Suppressor macrophage treated with lipopolysaccharide for 1 hour (primary cell): ENCODE results near the gene GDAP2.
A peak's percentile ranks its signal among the peaks of the same experiment; 100 is the strongest.
"Not testable (repeated sequence)": the region's sequence is repeated elsewhere in the genome, so short reads cannot be mapped to it uniquely, and the experiment has no call there.

Source experiments
- DNase-seq, 3 donors: peaks; one replicate each; pipeline ENCODE4 v3.0.0-alpha.2; 2020 to 2022

The GDAP2 gene, protein sequence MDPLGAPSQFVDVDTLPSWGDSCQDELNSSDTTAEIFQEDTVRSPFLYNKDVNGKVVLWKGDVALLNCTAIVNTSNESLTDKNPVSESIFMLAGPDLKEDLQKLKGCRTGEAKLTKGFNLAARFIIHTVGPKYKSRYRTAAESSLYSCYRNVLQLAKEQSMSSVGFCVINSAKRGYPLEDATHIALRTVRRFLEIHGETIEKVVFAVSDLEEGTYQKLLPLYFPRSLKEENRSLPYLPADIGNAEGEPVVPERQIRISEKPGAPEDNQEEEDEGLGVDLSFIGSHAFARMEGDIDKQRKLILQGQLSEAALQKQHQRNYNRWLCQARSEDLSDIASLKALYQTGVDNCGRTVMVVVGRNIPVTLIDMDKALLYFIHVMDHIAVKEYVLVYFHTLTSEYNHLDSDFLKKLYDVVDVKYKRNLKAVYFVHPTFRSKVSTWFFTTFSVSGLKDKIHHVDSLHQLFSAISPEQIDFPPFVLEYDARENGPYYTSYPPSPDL

DNA sequence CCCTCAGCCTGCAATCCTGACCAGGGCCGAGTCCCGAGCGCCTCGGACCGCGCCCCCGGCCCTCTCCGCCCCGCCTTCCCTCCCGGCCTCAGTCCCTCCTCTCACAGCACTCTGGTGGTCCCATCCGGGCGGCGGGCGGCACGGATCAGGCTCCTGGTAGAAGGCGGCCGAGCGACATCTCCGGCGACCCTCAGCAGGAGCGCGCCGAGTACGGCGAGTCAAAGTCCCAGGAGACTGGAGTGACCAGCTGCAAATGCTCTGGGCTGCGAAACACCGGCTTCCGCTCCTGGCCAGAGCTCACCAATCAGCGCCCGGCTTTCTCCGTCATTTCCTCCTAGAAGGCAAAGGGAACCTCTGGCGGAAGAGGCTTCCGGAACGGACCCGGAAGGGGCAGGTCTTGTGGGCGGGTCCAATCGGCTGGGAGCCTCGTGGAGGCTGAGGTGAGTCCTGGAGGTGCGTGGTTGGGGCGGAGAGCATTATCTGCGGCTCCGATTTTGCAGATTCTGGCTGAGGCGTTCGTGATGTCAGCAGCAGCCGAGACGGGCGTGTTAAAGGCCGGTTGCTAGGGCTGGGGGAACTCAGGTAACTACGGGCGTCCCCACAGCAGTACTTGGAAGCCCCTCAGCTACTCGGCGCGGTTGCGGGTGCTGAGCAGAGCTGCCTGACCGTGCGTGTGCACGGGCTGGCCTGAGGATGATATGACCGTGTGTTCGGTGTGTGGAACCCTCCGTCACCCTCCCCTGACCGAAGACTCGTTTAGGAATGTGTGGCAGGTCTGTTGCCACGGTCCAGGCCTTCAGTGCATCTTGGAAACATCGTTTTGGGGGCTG lies at the start of gene GDAP2, which contains the start of gene WDR3:
GDAP2 (minus strand) TSS at position 279 of the 830 bp plus-strand sequence. CDS start 9,264 bp downstream, outside the sequence.
WDR3 (plus strand) TSS at position 397 of the 830 bp plus-strand sequence. CDS start 3,581 bp downstream, outside the sequence.
- peak; percentile 97 to 98 (median 98) for DNase-seq

DNA sequence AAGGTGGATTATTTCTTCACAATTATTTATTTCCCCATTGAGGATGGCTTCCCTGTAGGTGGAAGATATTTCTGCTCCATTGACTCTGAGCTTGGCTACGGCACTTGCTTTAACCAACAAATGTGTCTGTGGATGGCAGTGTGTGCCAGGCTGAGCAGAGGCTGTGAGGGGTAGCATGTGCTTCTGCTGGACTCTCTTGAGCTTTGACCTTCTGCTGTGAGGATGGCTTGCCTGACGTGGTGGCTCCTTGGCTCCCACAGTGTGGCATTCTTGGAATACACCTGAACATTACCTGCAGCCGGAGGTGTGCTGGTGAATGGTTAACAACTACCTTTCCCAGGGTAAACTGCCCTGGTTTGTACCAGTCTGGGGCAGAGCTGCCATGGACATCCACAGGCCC lies 47.0 kb upstream of the GDAP2 start:
- no peak for DNase-seq

DNA sequence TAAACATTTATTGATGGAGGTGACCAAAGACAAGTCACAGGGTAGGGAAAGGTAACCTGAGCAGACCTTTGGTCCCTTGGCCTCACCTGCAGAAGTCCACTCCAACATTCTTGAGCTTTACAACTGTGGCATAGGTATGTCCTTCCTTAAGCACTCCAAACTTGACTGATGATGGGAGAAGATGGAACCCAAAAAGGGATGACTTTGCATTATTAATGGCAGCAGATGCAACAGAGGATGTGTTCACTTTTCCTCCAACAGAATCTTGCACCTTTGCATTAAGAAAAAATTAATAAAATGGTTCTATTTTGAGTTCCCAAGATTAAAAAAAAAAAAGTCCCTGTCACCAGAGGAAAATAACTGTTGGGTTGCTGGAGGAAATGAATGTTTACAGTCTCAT lies 42.4 kb upstream of the GDAP2 start:
- no peak for DNase-seq

DNA sequence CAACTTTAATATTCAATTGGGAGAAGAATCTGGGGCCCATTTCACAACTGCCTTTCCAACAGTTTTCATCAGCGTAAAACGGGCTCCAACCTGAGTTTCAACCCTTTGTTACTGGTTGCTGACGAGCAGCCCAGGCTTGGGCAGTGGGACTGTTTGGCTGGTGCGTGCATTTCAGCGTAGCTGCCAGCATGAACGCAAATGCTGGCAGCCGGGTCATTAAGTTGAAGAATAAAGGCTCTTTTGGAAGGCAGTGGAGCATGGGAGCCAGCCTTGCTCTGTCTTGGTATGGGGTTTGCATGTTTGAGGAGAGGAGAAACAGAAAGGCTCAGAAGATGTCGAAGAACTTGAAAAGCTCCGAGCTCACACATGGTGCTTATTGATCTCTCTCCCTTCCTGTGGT lies 40.8 kb upstream of the GDAP2 start:
- DNase-seq, result no peak

DNA sequence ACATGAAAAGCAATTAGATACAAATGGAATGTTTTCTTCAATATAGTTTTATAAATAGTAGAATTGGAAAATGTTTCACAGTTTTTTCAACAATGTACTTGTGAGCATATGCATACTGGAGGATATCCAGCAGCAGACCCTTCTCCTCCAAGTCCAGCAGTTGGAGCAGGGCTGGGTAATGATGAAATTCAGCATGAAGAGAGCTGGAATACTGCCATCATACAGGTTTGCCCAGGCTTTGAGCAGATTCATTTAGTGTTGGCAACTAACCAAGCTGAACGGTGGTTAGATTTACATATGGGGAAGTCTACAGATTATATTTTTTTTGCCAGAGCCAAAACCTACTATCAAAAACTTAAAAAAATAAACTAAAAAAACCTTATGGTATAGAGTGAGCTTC lies 38.5 kb upstream of the GDAP2 start:
- no peak for DNase-seq

DNA sequence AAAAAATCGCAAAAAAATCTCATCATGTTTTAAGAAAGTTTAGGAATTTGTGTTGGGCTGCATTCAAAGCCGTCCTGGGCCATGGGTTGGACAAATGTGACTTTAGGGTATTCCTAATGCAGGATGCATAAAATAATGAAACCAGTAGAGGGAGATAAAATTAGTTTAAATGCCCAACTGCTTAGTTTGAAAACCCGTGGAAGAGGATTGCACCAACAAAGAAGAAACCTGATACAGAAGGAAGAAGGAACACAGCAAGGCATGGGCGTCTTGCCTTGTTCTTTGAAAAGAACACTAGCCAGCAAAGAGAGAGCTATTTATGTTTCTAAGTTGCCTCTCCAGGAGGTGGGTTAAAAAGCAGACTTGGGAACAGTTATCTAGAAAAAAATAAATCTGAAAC lies 38.1 kb upstream of the GDAP2 start:
- peak in 2 of 3 donors; percentile 0 to 5 for DNase-seq

DNA sequence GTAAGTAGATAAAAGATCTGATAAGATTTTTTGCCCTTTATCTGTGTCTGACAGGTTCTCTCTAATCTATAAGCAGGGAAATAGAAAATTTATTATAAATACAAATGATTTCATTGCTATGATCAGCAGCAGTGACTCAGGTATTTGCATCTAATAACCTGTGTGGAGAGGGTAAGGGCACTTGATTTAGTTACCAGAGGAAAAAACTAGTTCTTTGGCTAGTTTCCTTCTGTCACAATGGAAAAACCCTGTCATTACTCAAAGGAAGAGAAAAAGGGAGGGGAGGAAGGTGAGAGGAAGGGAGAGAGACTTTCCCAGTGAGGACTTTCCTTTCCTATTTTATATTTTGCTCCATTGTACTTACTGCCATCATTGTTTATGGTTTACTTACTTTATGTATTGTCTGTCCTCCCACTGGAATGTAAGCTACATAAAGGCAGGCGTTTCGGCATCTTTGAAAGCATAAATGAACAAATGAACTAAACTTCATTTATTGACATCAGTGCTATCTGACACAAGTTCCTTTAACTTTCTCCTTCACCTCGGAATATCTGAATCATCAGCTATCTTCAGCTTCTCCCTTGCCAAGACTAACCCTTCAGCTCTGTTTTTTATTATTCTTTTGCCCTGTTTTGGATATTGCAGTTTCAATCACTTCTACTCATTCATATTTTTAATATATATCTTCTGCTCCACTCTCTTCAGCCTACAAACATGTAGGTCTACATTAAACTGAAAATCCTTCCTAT lies 35.0 kb upstream of the GDAP2 start:
- DNase-seq, result peak in 1 of 3 donors; percentile 1

DNA sequence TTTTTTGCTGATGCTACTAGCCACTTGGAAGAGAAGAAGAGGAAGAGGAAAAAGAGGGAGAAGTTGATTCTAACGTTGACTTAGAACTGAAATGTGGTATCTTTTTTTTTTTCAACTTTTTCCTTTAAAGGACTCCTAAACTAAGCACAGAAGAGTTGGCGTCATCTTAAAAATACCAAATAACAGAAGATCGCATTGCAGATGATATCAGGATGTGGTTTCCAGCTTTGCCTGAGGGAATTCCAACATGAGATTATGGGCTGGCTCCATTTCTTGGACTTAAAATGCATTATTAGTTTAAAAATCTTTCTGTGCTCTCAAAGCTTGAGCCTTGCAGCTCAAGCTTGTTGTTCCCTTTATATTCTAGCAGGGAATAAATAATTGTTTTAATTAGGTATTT lies 29.9 kb upstream of the GDAP2 start:
- DNase-seq, result no peak

DNA sequence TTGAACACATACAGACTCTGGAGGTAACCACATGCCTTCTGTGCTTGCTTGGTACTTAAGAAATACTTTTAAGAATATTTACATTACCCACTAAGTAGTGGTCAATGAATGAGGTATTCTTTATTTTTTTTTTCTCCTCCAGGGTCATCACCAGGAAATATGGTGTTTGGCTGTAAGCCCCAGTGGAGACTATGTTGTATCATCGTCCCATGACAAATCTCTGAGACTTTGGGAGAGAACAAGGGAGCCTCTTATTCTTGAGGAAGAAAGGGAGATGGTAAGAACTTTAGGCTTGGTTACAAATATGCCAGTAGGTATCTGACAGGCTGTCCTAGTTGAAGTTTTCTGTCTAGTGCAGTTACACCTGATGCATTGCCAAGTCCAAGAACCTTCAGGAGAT lies 23.0 kb upstream of the GDAP2 start:
- no peak for DNase-seq

DNA sequence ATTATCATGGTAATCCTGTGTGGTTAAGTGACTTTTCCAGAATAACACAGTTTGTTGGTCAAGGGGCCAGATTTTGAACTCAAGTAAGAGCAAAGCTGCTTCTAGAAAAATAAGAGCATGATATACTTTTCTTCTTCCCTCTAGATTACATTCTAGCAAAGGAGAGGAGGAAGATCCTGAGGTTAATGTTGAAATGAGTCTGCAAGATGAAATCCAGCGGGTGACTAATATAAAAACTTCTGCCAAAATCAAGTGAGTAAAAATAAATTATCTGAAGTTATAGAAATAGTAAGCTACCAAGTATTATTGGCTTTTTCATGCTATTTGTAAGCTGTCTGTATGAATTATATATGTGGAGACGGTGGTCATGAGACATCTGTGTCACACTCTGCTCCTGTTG lies 12.9 kb upstream of the GDAP2 start:
- no peak for DNase-seq

DNA sequence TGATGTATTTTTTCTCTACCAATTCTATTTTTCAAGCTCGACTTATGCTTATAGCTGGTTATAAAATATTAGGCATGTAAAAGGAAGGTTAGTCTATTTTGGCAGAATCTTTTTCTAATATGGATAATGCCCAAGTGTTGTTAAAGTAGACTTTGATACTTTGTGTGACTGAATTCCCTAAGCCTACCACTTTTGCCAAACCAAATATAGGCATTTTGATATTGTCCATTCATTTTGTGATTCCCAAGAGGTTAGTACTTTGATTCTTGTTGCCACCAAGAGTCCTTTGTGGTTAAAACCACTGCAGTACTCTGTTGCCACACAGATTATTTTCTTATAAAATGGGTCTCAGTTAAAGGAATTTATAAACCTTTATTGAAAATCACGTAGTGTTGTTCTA lies 4.3 kb upstream of the GDAP2 start:
- DNase-seq, result no peak

DNA sequence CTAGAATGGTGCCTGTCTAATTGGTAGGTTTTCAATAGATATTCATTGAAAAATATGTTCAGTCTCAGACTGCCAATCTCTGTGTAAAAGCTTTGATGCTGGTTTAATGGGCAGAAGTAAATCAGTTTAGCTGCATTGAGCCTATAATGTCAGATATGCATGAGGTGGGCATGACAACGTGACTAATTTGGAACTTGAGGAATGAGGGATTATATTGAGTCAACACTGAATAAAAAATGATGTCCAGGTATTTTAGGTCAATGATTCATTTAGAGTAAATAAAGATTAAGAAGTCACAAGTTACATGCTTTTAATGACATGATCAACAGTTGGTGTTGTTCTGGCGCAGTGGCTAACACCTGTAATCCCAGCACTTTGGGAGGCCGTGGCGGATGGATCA lies 3.2 kb upstream of the GDAP2 start:
- DNase-seq, result no peak

DNA sequence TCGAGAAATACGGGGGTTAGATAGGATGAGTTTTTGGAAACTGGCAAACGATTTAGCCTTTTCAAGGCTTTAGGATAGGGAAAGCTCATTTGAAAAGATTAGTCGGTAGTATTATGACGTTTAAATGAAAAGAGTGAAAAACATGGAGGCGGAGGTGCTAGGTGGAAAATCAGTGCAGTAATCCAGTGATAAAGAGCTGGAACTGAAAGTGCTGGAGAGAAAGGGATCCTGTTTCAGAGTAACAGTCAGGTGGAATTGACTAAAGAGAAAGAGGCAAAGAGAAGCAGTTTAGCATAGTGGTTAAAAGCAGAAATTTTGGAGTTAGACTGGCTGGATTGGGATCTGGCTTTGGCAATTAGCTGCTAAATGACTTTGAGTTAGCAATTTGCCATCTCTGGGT lies 1.1 kb upstream of the GDAP2 start:
- DNase-seq, result peak; percentile 17 to 40 (median 27)

DNA sequence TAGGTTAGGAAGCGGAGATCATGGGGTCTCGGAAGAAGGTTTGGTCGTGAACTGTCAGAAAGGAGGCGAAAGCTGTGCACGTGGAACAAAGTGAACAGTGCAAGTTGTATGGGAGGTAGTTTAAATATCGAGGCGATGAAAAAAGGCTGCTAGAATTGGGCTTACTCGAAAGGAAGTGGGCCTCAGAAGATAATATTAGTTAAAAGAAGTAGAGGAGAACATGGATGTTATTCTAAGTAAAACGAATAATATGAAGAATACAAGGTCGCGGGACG lies 689 bp upstream of the GDAP2 start:
- DNase-seq, result peak in 2 of 3 donors; percentile 2 to 5

DNA sequence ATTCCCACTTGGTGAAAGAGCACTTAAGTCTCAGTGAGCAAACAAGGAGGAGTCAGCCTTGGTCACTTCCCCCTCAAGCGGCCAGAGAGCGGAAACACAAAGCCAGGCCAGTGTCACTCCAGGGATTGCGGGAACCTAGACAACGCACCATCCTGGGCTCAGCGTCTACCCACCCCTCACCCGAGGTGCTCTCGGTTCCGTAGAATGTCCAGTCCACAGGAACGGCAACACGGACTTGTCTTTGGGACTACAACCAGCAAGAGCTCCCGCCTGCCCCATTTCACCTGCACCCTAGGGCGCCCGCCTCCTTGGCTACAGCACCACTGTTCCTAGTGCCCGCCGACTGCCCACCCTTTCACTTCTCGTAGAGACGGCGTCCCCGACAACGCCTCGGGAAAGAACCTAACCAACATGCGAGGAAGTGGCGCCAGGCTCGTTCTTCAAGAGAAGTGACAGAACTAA lies 509 bp downstream of the GDAP2 start:
- DNase-seq, result peak; percentile 79 to 82 (median 79)

DNA sequence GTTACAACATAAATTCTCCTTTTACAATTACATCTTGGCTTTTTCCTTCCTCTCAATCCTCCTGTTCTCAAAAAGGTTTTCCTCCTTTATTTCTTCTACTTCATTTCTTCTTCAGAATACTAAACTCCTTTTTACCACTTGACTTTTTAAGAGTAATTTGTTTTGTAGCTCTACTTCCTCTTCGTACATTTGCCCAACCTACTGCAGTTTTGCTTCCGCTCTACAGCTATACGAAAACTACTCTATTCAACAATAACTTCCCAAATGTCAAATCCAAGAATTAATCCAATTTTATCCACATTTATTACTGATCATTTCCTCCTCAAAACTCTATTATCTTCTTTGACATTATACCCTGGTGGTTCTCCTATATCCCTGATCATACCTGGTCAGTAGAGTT lies 3.4 kb downstream of the GDAP2 start:
- DNase-seq, result peak; percentile 32 to 60 (median 57)

DNA sequence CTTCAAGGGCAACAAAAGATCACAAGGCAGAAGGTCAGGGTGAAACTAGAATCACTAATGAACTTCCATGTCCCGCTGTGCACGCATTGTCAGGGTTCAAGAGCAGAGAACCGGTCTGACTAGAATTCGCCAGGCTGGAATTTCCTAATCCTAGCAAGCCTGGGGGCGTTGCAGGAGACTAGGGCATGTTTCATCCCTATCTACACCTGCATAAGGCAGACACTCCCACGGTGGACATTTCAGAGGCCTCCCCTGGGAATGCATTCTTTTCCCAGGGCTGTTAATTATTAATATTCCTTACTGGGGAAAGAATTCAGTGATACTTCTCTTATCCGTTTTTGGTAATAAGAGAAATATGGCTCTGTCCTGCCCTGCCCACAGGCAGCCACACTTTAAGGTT lies 6.7 kb downstream of the GDAP2 start:
- not testable (repeated sequence) for DNase-seq

DNA sequence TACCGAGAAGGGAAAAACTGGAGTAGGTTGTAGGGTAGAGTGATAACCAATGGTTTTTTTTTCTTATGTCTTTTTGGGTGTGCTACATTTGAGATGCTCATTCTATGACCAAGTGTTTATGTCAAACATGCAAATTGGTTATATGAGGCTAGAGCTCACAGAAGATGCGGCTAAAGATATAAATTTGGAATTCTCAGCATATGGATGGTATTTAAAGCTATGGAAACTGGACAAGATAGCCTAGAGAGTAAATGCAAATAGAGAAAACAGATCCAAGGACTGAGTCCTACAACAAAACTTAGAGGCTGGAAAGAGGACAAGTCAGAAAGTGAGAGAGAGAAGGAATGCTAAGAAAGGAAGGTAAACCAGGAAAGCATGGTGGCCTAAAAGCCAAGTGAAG lies 7.4 kb downstream of the GDAP2 start:
- no peak for DNase-seq

DNA sequence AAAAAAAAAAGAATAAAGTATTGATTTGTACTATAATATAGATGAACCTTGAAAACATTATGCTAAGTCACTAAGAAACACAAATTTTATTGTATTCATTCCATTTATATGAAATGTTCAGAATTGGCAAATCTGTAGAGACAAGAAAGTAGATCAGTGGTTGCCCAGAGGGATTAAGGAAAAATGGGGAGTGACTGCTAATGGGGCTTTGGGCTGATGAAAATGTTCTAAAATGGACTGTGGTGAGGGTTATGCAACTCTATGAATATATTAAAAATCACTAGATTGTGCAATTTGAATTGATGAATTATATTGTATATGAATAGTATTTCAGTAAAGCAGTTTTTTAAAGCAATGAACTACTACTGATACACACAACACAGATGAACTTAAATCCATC lies 10.0 kb downstream of the GDAP2 start:
- DNase-seq, result no peak

DNA sequence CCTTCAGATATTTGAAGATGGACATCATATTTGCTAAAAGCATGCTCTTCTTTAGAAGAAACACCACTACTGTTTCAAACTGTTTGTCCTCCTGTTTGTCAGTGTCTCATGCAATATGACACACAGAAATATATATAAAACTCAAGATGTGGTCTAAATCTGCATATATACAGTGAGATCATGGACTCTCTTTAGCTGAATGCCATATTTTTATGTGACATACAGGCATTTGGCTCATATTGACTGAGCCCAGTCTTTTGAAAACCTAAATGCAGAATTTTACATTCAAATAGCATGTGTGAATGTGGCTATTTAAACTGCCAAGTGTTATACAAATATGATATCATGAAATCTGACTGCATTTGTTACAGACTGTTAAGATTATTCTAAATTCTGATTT lies 18.4 kb downstream of the GDAP2 start:
- DNase-seq, result no peak

DNA sequence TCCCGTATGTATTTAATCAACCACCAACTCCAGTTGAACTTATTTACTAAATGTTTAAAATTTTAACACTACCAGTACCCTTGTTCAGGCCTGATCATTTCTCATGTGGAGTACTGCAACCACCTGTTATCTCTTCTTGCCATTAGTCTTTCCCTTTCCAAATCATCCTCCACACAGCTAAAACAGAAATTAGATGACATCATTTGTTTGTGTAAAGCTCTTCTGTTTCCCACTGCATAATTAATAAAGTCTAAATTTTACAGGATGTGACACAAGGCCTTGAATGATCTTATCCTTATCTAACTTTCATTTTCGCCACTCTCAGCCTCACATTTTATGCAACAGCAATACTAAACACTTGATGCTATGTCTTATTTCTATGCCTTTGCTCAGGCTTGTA lies 24.4 kb downstream of the GDAP2 start:
- no peak for DNase-seq

DNA sequence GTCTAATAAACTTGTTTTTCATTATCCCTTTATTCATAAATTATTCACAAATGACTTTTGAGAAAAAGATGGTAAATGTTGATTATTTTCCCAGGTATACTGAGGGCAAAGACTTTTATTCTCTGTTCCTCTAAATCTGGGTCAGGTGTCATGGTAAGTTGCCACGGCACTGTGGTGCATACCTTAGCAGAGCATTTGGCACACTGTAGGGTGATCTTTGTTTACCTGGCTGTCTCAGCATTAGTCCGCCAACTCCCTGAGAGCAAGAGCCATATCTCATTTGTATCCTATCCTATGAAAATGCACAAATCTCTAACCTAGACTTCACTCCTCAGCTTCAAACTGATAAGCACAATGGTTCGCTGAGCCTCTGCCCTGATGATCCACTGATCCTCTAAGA lies 24.9 kb downstream of the GDAP2 start:
- DNase-seq, result no peak

DNA sequence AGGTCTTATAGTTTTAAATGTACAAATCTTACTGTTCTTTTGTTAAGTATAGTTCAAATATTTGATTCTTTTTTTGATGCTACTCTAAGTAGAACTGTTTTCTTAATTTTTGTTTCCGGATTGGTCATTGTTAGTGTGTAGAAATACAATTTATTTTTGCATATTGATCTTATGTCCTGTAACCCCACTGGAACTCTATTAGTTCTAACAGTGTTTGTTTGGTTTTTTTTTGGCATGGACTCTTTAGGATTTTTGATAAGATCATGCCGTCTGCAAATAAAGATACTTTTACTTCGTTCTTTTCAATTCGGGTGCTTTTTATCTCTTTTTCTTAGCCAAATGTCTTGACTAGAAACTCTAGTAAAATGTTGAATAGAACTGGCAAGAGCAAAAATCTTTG lies 26.5 kb downstream of the GDAP2 start:
- DNase-seq, result no peak
